Left lung (tissue), 10 donors: ENCODE data around the gene ZNF787. TPM values are rescaled to one million over a fixed set of nuclear protein-coding genes. Genes with fewer than 3 reads are reported as not detected.
A peak's percentile ranks its signal among the peaks of the same experiment; 100 is the strongest.

Experiments
- ATAC-seq: fragments of 200-7000 bp; cut with Tn5 transposase; one replicate; pipeline ENCODE4 v1.9.1; 2020; ENCODE audit warnings: moderate library complexity
- DNase-seq, 4 donors: peaks; one replicate each; pipeline ENCODE4 v3.0.0-alpha.2; 2013 to 2020
- H3K27ac ChIP-seq, 2 donors: fragments of 200-600 bp; sonication (generic) in 1 of 2; one replicate each; pipeline versions ENCODE4 v1.5.0 to v1.8.0; 2020 to 2021
- H3K27me3 ChIP-seq, 2 donors: fragments of 200-600 bp; sonication (generic) in 1 of 2; one replicate each; pipeline versions ENCODE4 v1.5.0 to v1.8.0; 2020 to 2021
- H3K36me3 ChIP-seq, 2 donors: fragments of 200-600 bp; sonication (generic) in 1 of 2; one replicate each; pipeline versions ENCODE4 v1.5.0 to v1.8.0; 2020 to 2021
- H3K4me1 ChIP-seq, 2 donors: fragments of 200-600 bp; one replicate each; pipeline ENCODE4 v1.8.0; 2021
- H3K4me3 ChIP-seq, 2 donors: fragments of 200-600 bp; sonication (generic) in 1 of 2; one replicate each; pipeline versions ENCODE4 v1.5.0 to v1.8.0; 2020 to 2021; ENCODE audit warnings: mild to moderate bottlenecking in 1 of 2
- H3K9me3 ChIP-seq, 2 donors: fragments of 200-600 bp; sonication (generic) in 1 of 2; one replicate each; pipeline versions ENCODE4 v1.5.0 to v1.8.0; 2020 to 2021
- CTCF ChIP-seq, 2 donors: fragments of 200-600 bp; sonication (generic) in 1 of 2; IDR thresholded peaks; one replicate each; pipeline versions ENCODE4 v1.5.0 to v1.8.0; 2021; ENCODE audit warnings: antibody characterized with exemption in 2 of 2
- intact Hi-C, 2 donors: fragments of 100-400 bp; cut with DNase I; formaldehyde crosslinking; loops; one replicate each; pipeline versions ENCODE4 v1.11.2 to v1.14.2; 2022
- polyA plus RNA-seq, 6 donors: library from polyadenylated mRNA; unstranded; fragments of 120-200 nt; gene quantifications; one replicate each; pipeline ENCODE4 v1.2.1, GENCODE V29; 2013; ENCODE audit not compliant: insufficient read length in 6 of 6
- total RNA-seq, 2 donors: library from RNA; stranded (reverse); fragmentation: NEBNext Ultra II Directional; extraction: Animal tissue kit (Norgen Biotek cat#: 25700); gene quantifications; one replicate each; pipeline ENCODE4 v1.2.1, GENCODE V29; 2021
- donor health status: DM: no; HTN: yes; CAD: no.
- donor health status: DM: no; HTN: no; CAD: no.

ZNF787 gene
- total and polyA plus RNA-seq, 8 donors = 11.0 to 44.6 (median 19.3) TPM

- peaks cover 0 to 40% of the 10 kb centered on the region in 2 donors for H3K27me3 ChIP-seq
- intact Hi-C loops = no loop called here
- no peaks in the 10 kb centered on the region for H3K9me3 ChIP-seq
- peak; percentile 90 to 93 for TF ChIP-seq CTCF (IDR thresholded peaks at IDR 0.05)
- peaks cover 4 to 8% of the 10 kb centered on the region in 2 donors for H3K4me1 ChIP-seq
- DNase-seq = peak; percentile 34 to 91 (median 66)
- peak; percentile 96 for ATAC-seq
- no peaks in the 10 kb centered on the region for H3K36me3 ChIP-seq
- H3K4me3 ChIP-seq = no peak overlapping the region
- no peak overlapping the region for H3K27ac ChIP-seq
These were observed 54.7 kb downstream of the ZNF787 start for GRCh38 chr19:56066152-56067023.

GRCh38 chr19:56053596-56053995 is 67.5 kb downstream of the ZNF787 start:
- H3K27ac ChIP-seq = no peak overlapping the region
- H3K4me1 ChIP-seq = no peaks in the 10 kb centered on the region
- no peaks in the 10 kb centered on the region for H3K36me3 ChIP-seq
- TF ChIP-seq CTCF (IDR thresholded peaks at IDR 0.05) = no peak
- DNase-seq (no peak), ATAC-seq (no peak)
- peaks cover 0 to 45% of the 10 kb centered on the region in 2 donors for H3K27me3 ChIP-seq
- H3K4me3 ChIP-seq = no peak overlapping the region
- no peaks in the 10 kb centered on the region for H3K9me3 ChIP-seq
- intact Hi-C loops = no loop called here

Other genes with a start within 250 kb of the ZNF787 start
- gene NLRP13, start 189.0 kb downstream of the ZNF787 start, total RNA-seq = not detected
- not detected for gene NLRP13, start 189.0 kb downstream of the ZNF787 start, polyA plus RNA-seq
- gene NLRP8, start 173.5 kb downstream of the ZNF787 start, total RNA-seq = not detected
- under 1 TPM in 1 of 6 donors, not detected in 5; 0.04 TPM for gene NLRP8, start 173.5 kb downstream of the ZNF787 start, polyA plus RNA-seq
- gene NLRP5, start 134.5 kb downstream of the ZNF787 start, total RNA-seq = not detected
- gene NLRP5, start 134.5 kb downstream of the ZNF787 start, polyA plus RNA-seq = not detected
- 10 to 100 TPM; 35.4 to 36.8 TPM for gene ZNF444, start 20.0 kb upstream of the ZNF787 start, total RNA-seq
- 10 to 100 TPM; 37.6 to 52.3 (median 45.1) TPM for gene ZNF444, start 20.0 kb upstream of the ZNF787 start, polyA plus RNA-seq
- gene GALP, start 54.7 kb upstream of the ZNF787 start, total RNA-seq = not detected
- gene GALP, start 54.7 kb upstream of the ZNF787 start, polyA plus RNA-seq = not detected
- gene ZSCAN5B, start 76.5 kb upstream of the ZNF787 start, total RNA-seq = not detected
- under 1 TPM in 4 of 6 donors, not detected in 2; 0.14 to 0.22 (median 0.21) TPM for gene ZSCAN5B, start 76.5 kb upstream of the ZNF787 start, polyA plus RNA-seq
- gene ZSCAN5C, start 81.0 kb upstream of the ZNF787 start, total RNA-seq = not detected
- gene ZSCAN5C, start 81.0 kb upstream of the ZNF787 start, polyA plus RNA-seq = not detected
- gene EDDM13, start 151.5 kb upstream of the ZNF787 start, total RNA-seq = not detected
- gene EDDM13, start 151.5 kb upstream of the ZNF787 start, polyA plus RNA-seq = 10 to 100 TPM in 1 of 6 donors, 1 to 10 TPM in 5; 4.1 to 10.1 (median 6.2) TPM
- 10 to 100 TPM in 1 of 2 donors, 1 to 10 TPM in 1; 6.8 to 16.7 TPM for gene ZSCAN5A, start 193.5 kb upstream of the ZNF787 start, total RNA-seq
- gene ZSCAN5A, start 193.5 kb upstream of the ZNF787 start, polyA plus RNA-seq = 10 to 100 TPM; 14.5 to 21.8 (median 17.2) TPM